ENCODE results near the gene PRUNE1. TPM values are rescaled to one million over a fixed set of nuclear protein-coding genes. Genes with fewer than 3 reads are reported as not detected.

PRUNE1 gene
- total and polyA plus RNA-seq, 4 donors: 8.7 to 20.6 (median 12.7) TPM

- Histone ChIP-seq H3K27me3 (ENCODE audit: control insufficient read depth in 3 of 3, insufficient read depth in 3 of 3, low read length in 2 of 3) (no peaks in the 10 kb centered on the region), H3K9me3 (ENCODE audit: control insufficient read depth in 4 of 4, insufficient read depth in 3 of 4, low read length in 3 of 4) (no peaks in the 10 kb centered on the region), H3K4me1 (ENCODE audit: control insufficient read depth in 5 of 5, insufficient read depth in 5 of 5, low read length in 5 of 5) (peaks cover 4 to 7% (median 7%) of the 10 kb centered on the region in 5 donors), H3K4me3 (no peak overlapping the region), H3K36me3 (ENCODE audit: control insufficient read depth in 4 of 4, insufficient read depth in 4 of 4, low read length in 4 of 4) (peaks cover 41 to 66% (median 58%) of the 10 kb centered on the region in 4 donors), H3K27ac (ENCODE audit: low read depth in 1 of 2, low read length in 1 of 2) (no peak overlapping the region), H3K9ac (ENCODE audit: insufficient read depth in 1 of 2, low read length in 2 of 2) (no peak overlapping the region)
- DNase-seq (no peak), ATAC-seq (ENCODE audit: insufficient read depth, low FRiP score) (no peak)
- WGBS, 2 donors: 80 to 84% methylated on average over 6 of the region's 6 CpGs
- no peak for TF ChIP-seq CTCF (IDR thresholded peaks at IDR 0.05; ENCODE audit: control extremely low read depth, extremely low read depth)
Observed at GRCh38 chr1:150966011-150966410, 42.2 kb upstream of the PRUNE1 start.

GRCh38 chr1:150967936-150968335 is 40.3 kb upstream of the PRUNE1 start:
- WGBS, 2 donors: 94 to 96% methylated on average over 13 of the region's 13 CpGs
- TF ChIP-seq CTCF (IDR thresholded peaks at IDR 0.05; ENCODE audit: control extremely low read depth, extremely low read depth): no peak
- peaks cover 35 to 50% (median 47%) of the 10 kb centered on the region in 4 donors for H3K36me3 ChIP-seq (ENCODE audit: control insufficient read depth in 4 of 4, insufficient read depth in 4 of 4, low read length in 4 of 4)
- H3K27me3 ChIP-seq (ENCODE audit: control insufficient read depth in 3 of 3, insufficient read depth in 3 of 3, low read length in 2 of 3): no peaks in the 10 kb centered on the region
- H3K9me3 ChIP-seq (ENCODE audit: control insufficient read depth in 4 of 4, insufficient read depth in 3 of 4, low read length in 3 of 4): no peaks in the 10 kb centered on the region
- peaks cover 21 to 27% (median 25%) of the 10 kb centered on the region in 5 donors for H3K4me1 ChIP-seq (ENCODE audit: control insufficient read depth in 5 of 5, insufficient read depth in 5 of 5, low read length in 5 of 5)
- DNase-seq: no peak
- H3K4me3 ChIP-seq: no peak overlapping the region
- ATAC-seq (ENCODE audit: insufficient read depth, low FRiP score): no peak
- peak overlapping the region in 1 of 2 donors; percentile 37 for H3K27ac ChIP-seq (ENCODE audit: low read depth in 1 of 2, low read length in 1 of 2)
- no peak overlapping the region for H3K9ac ChIP-seq (ENCODE audit: insufficient read depth in 1 of 2, low read length in 2 of 2)

- Histone ChIP-seq H3K36me3 (ENCODE audit: control insufficient read depth in 4 of 4, insufficient read depth in 4 of 4, low read length in 4 of 4) (peaks cover 35 to 46% (median 44%) of the 10 kb centered on the region in 4 donors), H3K9me3 (ENCODE audit: control insufficient read depth in 4 of 4, insufficient read depth in 3 of 4, low read length in 3 of 4) (no peaks in the 10 kb centered on the region), H3K9ac (ENCODE audit: insufficient read depth in 1 of 2, low read length in 2 of 2) (no peak overlapping the region), H3K27ac (ENCODE audit: low read depth in 1 of 2, low read length in 1 of 2) (peak overlapping the region in 1 of 2 donors; percentile 10), H3K4me3 (no peak overlapping the region), H3K27me3 (ENCODE audit: control insufficient read depth in 3 of 3, insufficient read depth in 3 of 3, low read length in 2 of 3) (no peaks in the 10 kb centered on the region), H3K4me1 (ENCODE audit: control insufficient read depth in 5 of 5, insufficient read depth in 5 of 5, low read length in 5 of 5) (peaks cover 24 to 32% (median 27%) of the 10 kb centered on the region in 5 donors)
- no peak for DNase-seq
- no peak for TF ChIP-seq CTCF (IDR thresholded peaks at IDR 0.05; ENCODE audit: control extremely low read depth, extremely low read depth)
- ATAC-seq (ENCODE audit: insufficient read depth, low FRiP score): no peak
- 93 to 95% methylated on average over 4 of the region's 4 CpGs for WGBS, 2 donors
Observed at GRCh38 chr1:150968491-150968890, 39.8 kb upstream of the PRUNE1 start.

GRCh38 chr1:150969626-150970025 is 38.6 kb upstream of the PRUNE1 start:
- Histone ChIP-seq H3K4me1 (ENCODE audit: control insufficient read depth in 5 of 5, insufficient read depth in 5 of 5, low read length in 5 of 5) (peaks cover 24 to 34% (median 27%) of the 10 kb centered on the region in 5 donors), H3K27me3 (ENCODE audit: control insufficient read depth in 3 of 3, insufficient read depth in 3 of 3, low read length in 2 of 3) (no peaks in the 10 kb centered on the region), H3K27ac (ENCODE audit: low read depth in 1 of 2, low read length in 1 of 2) (no peak overlapping the region), H3K36me3 (ENCODE audit: control insufficient read depth in 4 of 4, insufficient read depth in 4 of 4, low read length in 4 of 4) (peaks cover 29 to 39% (median 37%) of the 10 kb centered on the region in 4 donors), H3K4me3 (no peak overlapping the region), H3K9ac (ENCODE audit: insufficient read depth in 1 of 2, low read length in 2 of 2) (no peak overlapping the region), H3K9me3 (ENCODE audit: control insufficient read depth in 4 of 4, insufficient read depth in 3 of 4, low read length in 3 of 4) (no peaks in the 10 kb centered on the region)
- ATAC-seq (ENCODE audit: insufficient read depth, low FRiP score) (no peak), DNase-seq (no peak)
- WGBS, 2 donors: 62 to 77% methylated on average over 3 of the region's 3 CpGs
- no peak for TF ChIP-seq CTCF (IDR thresholded peaks at IDR 0.05; ENCODE audit: control extremely low read depth, extremely low read depth)
